Measurements from ENCODE around the gene LRP3.
"Not testable (repeated sequence)": the region's sequence is repeated elsewhere in the genome, so short reads cannot be mapped to it uniquely, and the experiment has no call there.

Gene LRP3

GRCh38 chr19:33220115-33220514 is 26.0 kb downstream of the LRP3 start:
- DNase-seq = no peak

GRCh38 chr19:33220735-33221134 is 26.6 kb downstream of the LRP3 start:
- no peak for DNase-seq

GRCh38 chr19:33221638-33222037 is 27.5 kb downstream of the LRP3 start:
- no peak for DNase-seq

- DNase-seq = not testable (repeated sequence)
Measured at GRCh38 chr19:33222255-33222654, 28.1 kb downstream of the LRP3 start.

- DNase-seq = no peak
Measured at GRCh38 chr19:33224694-33225457, 30.7 kb downstream of the LRP3 start.

- no peak for DNase-seq
Measured at GRCh38 chr19:33225458-33225926, 31.4 kb downstream of the LRP3 start, which contains the start of gene SLC7A10. Gene SLC7A10, minus strand, starts transcription at chr19:33225850. Its CDS starts 147 bp downstream, at chr19:33225703.

- no peak for DNase-seq
Measured at GRCh38 chr19:33226550-33227241, 32.6 kb downstream of the LRP3 start.

GRCh38 chr19:33227242-33227650 is 33.1 kb downstream of the LRP3 start:
- no peak for DNase-seq

- no peak for DNase-seq
Measured at GRCh38 chr19:33227870-33228599, 33.9 kb downstream of the LRP3 start.

- no peak for DNase-seq
Measured at GRCh38 chr19:33229962-33230361, 35.8 kb downstream of the LRP3 start.

- DNase-seq = no peak
Measured at GRCh38 chr19:33231511-33231910, 37.4 kb downstream of the LRP3 start.

GRCh38 chr19:33232656-33233055 is 38.5 kb downstream of the LRP3 start:
- no peak for DNase-seq

- DNase-seq = no peak
Measured at GRCh38 chr19:33233056-33233873, 39.1 kb downstream of the LRP3 start.

- no peak for DNase-seq
Measured at GRCh38 chr19:33234092-33234491, 40.0 kb downstream of the LRP3 start.

- no peak for DNase-seq
Measured at GRCh38 chr19:33234736-33235135, 40.6 kb downstream of the LRP3 start.

- peak; percentile 76 for DNase-seq
Measured at GRCh38 chr19:33235269-33235995, 41.3 kb downstream of the LRP3 start.

- DNase-seq = no peak
Measured at GRCh38 chr19:33235996-33236350, 41.8 kb downstream of the LRP3 start.

- DNase-seq = no peak
Measured at GRCh38 chr19:33236696-33237390, 42.7 kb downstream of the LRP3 start.

GRCh38 chr19:33238481-33239149 is 44.5 kb downstream of the LRP3 start:
- DNase-seq = no peak

GRCh38 chr19:33239223-33239975 is 45.3 kb downstream of the LRP3 start:
- peak; percentile 18 for DNase-seq

All from CD4-positive, alpha-beta T cell treated with Interleukin-21 for 1 hour (primary cell).